OCI-LY7 (cell line): Measurements from ENCODE around the gene CRYL1.

Experiments
- CTCF ChIP-seq: fragments of 200-600 bp; sonication (generic); conservative IDR thresholded peaks from 2 replicates; pipeline ENCODE4 v1.5.1; 2014; ENCODE audit warnings: mild to moderate bottlenecking, antibody characterized with exemption, low read length, moderate library complexity, mixed read lengths
- EZH2phosphoT487 ChIP-seq: fragments of 200-600 bp; sonication (generic); IDR thresholded peaks from 2 replicates; pipeline ENCODE4 v1.6.1; 2018; ENCODE audit warnings: low read depth, borderline replicate concordance, mild to moderate bottlenecking, mixed run types, antibody characterized with exemption, low read length, moderate library complexity, mixed read lengths

- TF ChIP-seq CTCF, result no peak
- no peak for TF ChIP-seq EZH2phosphoT487
Observed at GRCh38 chr13:20370815-20371421, 154.7 kb downstream of the CRYL1 start.
